HG03103 (cell line): ENCODE results near the gene C16orf89.

Experiments used
- ATAC-seq: cut with Tn5 transposase; IDR thresholded peaks from one replicate; pipeline ENCODE4 v1.9.1; 2021; ENCODE audit warnings: low read depth; ENCODE audit not compliant: unreplicated experiment

C16orf89 gene

DNA sequence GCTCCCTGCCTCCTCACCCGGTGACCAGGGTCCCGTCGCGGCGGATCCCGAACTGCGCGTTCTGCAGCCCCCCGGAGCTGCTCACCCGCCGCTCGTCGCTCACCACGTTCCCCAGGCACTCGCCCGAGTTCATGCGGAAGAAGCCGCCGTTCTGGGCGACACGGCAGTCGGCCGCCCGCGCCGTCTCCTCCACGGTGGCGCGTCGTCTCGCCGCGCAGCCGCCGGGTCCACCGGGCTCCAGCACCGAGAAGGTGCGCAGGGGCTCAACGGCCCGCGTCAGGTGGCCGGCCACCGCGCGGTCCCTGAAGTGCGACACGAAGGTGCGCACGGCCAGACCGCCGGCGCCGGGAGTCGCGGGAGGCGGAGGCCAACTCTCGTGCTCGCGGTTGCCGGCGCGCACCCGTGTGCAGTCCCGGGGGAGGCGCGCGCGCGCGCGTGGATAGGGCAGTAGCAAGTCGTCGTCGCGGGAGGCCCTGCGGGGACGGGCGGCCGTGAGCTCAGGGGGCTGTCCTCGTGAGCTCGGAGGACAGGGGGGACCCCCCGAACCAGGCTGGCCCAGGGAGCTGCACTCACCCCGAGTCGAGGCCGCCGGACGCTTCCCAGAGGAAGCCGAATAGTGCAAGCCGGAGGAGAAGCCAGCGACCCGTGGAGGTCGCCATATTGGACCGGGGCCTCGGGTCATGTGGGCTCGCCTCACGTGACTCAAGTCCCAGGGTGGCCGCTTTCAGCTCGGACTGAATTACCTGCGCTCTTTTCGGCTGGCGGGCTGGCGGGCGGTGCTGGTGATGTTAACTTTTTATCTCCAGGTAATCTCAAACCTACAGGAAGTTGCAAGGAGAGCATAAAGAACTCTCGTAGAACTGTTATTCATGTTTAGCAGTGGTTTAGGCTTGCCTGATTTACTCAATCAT lies 32.2 kb downstream of the C16orf89 start, which contains the start of gene NAGPA:
Gene NAGPA (minus strand): TSS at position 680 of the 911 bp plus-strand sequence. CDS start 21 bp downstream, at position 659.
- peak; percentile 85 for ATAC-seq

DNA sequence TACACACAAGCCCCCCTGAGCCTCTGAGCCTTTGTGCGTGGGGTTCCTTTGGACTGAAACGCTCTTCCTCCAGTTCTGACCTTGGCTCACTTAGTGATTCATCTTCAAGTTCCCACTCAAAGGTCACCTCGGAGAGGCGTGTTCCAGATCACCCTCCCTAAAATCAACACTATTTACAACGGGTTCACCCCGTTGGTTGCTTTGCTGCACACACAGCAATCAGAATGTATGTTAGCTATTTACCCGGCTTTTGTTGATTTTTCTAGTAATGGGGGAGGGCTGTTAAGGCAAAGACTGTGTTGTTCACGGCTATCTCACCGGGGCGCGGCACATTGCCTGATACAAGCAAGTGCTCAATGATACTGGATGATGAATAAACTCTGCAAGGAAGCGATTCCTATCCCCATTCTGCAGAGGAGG lies 33.0 kb downstream of the C16orf89 start:
- no peak for ATAC-seq

DNA sequence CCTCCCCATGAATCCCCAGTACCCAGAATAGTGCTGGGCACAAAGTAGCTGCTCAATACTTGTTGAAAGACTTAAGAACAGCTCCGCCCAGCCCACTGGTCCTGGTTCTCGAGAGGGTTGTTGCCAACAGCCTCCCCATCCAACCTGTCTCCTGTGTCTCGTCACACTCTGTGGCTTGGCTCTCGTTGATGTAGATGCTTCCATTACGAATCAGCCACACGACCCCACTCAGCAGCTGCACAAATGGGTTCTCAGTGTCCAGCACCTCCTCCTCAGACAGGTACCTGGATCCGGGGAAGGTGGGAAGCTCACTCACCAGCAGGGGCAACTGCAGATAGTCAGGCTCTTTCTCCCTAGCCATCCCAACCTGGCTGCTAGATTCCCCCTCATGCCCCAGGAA lies 34.2 kb downstream of the C16orf89 start:
- ATAC-seq: no peak

DNA sequence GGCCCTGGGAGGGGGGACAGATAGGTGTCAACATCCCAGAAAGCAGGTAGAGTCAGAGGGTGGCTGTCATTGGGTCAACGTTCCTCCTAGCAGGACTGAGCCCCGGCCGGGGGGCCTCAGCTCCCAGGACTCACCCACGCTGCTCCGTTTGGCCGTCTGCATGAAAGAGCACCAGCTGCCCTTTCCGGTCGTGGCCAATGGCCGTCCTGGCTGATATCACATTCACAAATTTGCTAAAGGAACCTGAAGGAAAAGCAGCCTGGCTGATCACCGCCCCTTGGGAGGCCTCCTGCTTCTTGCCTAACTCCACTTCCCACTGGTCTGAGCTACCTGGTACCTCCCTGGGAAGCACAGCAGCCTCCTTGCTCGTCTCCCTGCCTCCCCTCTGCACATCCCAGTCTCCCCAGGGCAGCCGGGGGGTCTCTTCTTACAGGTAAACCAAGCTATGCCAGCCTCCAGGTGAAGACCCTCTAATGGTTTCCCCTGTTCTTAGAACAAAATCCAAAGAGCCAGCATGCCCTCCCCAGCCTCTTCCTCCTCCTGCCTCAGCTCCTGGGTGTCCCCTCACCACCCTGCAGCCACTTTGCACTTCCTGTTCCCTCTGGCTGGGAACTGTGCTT lies 35.4 kb downstream of the C16orf89 start:
- no peak for ATAC-seq

DNA sequence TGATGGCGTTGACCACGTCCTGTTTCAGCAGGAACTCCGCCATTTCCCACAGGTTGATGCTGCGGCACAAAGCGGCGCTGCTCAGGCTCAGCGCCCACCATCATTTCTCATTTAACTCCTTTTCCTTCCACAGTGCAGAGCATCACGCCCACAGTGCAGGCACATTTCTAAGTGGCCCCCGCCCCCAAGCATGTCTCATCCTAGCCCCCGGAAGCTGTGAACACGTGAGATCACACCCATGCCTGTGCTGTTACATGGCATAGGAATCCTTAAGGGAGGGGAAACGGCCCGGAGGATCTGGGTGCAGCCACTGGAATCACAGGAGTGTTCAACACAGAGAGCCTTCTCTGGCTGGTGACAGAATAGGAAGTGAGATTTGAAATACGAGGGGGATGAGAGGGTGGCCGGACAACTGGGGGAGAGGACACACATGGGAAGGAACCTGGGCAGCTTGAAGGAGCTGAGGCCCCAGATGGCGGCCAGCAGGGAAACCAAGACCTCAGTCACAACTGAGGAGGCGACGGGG lies 36.7 kb downstream of the C16orf89 start:
- ATAC-seq: no peak

DNA sequence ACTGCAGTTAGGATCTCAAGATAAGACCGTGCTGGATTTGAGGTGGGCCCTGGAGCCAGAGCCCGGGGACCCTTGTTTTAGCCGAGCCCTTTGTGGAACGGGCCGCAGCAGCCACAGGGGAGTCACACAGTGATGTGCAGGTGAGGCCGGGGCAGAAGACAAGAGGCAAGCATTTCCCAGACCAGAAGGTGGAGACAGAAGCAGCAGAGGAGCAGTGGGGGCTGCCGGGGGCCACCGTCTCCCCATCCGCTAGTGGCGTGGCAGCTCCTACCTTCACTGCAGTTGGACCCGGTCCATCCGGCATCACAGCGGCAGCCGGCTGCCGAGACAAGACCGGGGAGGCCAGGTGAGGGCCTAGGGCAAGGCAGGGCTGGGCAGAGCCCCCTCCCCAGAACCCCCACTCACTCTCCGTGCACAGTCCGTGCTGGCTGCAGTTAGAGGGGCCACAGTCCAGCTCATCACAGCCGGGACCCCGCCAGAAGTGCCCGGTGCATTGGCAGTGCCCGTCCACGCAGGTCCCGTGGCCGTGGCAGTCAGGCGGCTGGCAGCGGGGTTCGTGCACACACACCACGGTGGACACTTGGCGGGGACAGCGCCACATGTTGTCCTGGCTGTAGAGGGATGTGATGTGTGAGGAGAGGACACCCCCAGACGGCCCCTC lies 38.1 kb downstream of the C16orf89 start:
- ATAC-seq: no peak

DNA sequence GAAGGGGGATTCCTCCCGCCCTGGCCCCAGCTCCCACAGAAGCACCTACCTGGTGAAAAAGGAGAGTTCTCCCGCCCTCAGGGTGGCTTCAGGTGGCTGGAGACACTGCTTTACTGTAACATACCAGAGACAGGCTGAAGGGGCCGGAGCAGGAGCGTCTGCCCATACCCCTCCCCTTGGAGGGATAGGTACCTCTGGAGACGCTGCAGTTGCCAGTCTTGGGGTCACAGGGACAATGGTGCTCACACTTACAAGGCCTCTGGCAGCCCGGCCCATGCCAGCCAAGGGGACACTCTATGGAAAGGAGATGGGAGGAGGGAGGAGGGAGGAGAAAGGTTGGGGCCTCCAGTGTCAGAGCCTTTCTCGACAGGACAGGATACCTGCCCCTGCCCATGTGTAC lies 38.7 kb downstream of the C16orf89 start:
- ATAC-seq: no peak

DNA sequence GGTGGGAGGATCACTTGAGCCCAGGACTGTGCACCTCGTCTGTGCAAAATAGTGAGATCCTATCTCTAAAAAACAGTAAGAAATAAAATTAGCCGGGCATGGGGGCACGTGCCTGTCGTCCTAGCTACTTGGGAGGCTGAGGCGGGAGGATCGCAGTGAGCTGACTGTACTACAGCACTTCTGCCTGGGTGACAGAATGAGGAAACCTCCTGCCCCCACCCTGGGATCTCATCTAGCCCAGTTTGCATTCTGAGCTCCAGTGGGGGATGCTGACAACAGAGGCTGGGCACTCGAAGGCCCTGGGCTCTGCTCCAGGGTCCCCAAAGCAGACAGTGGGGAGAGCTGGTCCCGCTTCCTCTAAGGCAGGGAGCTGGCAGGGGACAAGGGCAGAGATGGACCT lies 39.1 kb downstream of the C16orf89 start:
- no peak for ATAC-seq

DNA sequence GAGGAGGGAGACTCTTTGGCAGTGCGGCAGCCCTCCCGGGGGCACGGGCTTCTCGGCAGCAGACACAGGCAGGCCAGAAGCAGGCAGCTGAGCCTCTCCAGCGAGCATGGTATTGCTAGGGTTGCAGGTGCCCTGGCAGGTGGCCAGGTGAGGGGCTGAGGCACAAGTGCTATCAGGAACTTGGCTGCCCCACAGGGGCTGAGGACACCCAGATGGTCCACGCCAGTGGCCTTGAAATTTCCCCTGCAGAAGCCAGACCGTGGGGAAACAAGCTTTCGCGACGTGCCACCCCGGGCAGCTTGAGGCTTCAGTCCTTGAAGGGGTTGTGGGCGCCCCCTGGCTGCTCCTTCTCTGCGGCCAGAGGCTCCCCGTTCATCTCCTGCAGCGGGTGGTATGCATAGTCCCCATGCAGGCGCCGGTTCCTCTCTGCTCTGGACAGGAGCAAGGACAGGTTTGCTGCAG lies 40.6 kb downstream of the C16orf89 start:
- ATAC-seq: no peak

DNA sequence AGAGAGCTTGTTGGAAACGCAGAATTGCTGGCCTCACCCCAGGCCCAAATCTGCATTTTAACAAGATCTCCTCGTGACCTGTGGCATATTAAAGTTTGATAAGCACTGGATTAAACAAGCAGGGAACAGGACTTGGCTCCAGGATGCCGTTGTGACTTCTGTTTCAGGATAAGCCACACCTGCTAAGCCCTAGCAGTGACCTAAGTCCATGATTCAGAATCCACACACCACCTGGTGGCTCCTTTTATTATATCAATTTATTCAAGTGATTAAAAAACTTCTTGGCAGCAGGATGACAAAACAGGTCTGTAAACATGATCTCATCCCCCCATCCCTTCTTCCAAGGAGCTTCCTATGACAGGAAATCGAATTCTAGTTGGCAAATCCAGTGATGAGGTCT lies 41.1 kb downstream of the C16orf89 start:
- no peak for ATAC-seq

DNA sequence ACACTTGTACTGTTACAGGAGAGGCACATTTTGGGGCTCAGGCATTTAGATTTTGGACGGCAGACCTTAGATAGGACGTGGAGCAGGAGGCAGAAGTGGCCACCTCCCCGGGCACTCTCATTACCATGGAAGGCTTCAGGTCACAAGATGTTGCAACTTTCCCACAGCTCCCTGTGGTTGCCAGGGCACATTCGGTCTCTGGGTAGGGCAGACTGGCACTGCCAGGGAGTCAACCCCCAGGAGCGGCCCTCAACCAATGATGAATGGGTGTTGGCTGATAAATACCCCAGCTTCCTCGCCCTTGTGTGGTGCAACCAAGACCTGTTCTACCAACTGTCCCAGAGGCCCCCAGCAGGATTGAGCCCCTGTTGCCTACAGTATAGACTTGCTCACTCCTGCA lies 43.2 kb downstream of the C16orf89 start:
- no peak for ATAC-seq

DNA sequence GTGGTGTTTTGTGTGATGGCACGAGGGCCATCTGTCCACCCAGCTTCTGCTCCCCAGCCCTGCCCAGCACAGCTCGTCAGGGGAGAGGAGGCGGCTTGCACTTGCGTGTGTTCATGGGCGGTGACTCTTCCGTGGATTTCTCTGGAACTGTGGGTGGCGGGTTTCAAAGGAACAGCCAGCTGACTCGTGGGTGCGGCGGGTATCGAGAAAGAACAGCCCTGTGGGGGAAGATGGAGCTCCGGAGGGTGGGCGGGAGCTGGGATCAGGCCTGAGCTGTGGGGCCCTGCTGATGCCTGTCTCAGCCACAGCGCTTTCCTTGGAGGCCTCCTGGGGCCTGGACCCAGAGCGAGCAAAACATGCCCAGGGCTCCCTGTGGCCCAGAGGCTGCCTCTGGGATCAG lies 45.2 kb downstream of the C16orf89 start:
- no peak for ATAC-seq

DNA sequence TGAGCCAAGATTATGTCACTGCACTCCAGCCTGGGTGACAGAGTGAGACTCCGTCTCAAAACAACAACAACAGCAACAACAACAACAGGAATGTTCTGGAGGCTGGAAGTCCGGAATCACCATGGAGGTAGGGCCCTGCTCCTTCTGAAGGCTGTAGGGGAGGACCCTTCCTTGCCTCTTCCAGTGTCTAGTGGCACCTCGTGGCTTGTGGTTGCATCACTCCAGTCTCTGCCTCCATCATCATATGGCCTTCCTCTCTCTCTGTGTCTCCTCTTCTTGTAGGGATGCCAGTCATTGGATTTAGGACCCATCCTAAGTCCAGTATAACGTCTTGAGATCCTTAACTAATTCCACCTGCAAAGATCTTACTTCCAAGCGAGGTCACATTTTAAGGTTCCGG lies 46.0 kb downstream of the C16orf89 start:
- ATAC-seq: no peak

DNA sequence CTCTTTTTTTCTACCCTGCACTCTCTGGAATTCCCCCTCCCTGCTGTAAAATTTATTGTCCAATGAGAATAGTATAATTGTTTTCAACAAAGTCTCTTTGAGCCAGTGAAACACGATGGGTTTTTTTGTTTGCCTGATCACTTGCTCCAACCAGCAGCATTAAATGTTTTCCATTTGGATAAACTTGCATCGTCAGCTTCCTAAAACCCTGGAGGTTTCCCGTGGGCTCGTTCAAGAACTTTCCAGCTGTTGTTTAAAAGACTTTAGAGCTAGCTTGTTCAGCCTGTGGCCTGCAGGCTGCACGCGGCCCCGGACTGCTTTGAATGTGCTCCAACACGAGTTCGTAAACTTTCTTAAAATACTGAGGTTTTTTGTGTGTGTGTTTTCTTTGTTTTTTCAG lies 47.0 kb downstream of the C16orf89 start:
- no peak for ATAC-seq

DNA sequence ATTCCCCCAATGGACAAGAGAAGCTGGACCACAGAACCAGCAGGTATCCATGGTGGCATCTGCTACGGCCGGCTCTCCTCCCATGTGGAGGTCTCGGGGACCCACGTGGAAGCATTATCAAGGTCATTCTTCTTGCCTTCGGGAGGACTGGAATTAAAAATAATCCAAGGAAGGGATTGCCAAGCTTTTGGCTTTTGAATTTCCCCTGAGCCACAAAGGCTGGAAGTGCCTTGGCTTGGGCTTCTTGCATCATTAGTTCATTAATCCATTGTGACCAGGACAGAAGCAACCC lies 48.1 kb downstream of the C16orf89 start:
- no peak for ATAC-seq

DNA sequence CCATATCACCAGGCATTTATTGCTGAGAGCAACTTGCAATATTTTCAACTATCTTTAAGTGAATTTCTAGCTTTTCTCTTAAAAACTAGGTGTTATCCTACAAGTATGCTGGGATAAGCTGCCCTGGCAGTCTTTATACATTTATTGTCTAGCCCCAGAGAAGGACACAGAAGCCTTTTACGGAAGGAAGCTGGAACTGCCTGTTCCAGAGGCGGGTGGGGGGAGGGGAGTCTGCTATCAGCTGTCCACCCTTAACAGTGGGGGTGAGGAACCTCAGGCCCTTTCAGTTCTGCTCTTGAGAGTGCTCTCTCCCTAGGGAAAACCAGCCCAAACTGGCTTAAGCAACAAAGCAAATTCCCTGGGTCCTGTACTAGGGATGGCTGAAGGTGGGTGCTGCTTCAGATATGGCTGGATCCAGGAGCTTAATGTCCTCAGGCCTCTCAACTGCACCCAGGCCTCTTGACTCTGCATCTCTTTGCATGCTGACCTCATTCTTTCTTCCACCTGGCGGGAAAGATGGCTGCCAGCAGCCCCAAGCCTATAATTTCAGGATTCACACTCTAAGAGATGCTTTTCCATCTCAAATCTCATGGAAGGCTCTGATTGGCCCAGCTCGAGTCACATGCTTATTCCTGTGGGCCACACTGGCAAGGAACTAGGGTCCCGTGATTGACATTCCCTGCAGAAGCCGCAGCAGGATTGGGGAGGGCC lies 48.6 kb downstream of the C16orf89 start:
- no peak for ATAC-seq

DNA sequence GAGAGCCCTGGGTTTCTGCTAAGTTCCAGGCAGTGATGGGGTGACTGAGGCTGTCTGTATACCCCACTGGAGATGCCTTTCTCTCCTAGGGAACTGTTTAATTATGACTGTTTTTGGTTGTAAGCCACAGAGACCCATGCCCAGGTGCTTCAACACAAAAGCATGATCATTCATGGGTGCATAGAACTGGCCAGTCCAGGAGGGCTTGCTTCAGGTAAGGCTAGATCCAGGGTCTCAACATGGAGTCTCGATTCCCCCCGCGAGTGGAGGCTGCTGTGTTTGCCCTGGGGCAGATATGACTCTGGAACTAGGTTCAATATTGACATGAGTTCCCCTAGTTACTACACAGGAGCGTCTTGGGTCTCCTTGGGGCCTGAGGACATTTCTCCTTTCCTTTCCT lies 49.9 kb downstream of the C16orf89 start:
- ATAC-seq: no peak

DNA sequence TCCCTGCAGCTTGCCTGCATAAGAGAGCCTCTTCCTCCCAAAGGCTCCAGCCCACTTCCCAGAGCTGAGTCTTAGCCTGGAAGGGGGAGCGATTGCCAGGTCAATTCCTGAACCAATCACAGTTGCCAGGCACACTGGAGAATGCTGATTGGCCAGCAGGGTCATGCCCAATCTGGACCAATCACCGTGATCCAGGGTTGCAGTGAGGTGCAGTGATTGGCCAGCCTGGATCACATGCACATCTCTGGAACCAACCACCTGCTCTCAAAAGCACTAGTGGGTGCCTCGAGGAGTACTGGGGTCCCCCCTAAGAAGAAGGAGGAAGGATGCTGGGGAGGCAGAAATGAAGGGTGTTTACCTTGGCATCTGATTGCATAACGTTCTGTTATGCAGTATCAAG lies 50.4 kb downstream of the C16orf89 start:
- no peak for ATAC-seq

DNA sequence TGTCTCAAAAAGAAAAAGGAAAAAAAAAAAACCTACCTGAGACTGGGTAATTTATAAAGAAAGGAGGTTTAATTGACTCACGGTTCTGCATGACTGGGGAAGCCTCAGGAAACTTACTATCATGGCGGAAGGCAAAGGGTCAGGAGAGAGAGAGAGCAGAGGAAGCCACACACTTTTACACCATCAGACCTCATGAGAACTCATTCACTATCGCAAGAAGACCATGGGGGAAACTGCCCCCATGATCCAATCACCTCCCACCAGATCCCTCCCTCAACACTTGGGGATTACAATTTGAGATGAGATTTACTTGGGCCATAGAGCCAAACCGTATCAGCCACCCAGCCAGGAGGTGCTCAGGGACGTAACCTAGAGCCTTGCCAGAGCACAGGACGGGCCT lies 52.9 kb downstream of the C16orf89 start:
- no peak for ATAC-seq

DNA sequence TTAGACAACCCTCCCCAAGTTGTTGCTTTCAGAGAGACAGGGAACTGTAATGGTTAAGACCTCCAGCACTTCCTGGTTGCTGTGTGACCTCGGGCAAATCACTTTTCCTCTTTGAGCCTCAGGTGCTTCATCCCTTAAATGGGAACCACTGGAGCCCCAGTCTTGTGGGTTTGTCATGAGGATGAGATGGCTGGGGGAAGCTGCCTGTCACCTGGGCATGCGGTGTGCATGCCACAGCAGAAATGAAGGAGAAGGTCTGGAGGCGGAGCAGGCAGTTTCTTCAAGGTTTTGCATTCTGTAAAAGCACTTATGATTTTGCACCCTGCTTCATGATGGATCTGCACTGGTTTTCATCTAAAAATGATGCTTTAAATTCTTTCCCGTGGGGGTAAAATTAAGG lies 54.1 kb downstream of the C16orf89 start:
- no peak for ATAC-seq
